Fibroblast of skin of right quadriceps (primary cell): ENCODE results near the gene PTPRM.

Source experiments
- DNase-seq: peaks from one replicate; pipeline ENCODE4 v3.0.0-alpha.2; 2013

PTPRM gene

GRCh38 chr18:8140841-8141501 lies 573.9 kb downstream of the PTPRM start:
- DNase-seq: no peak

- no peak for DNase-seq
These were observed 575.1 kb downstream of the PTPRM start for GRCh38 chr18:8142131-8142711.

- DNase-seq: no peak
These were observed 575.8 kb downstream of the PTPRM start for GRCh38 chr18:8142932-8143331.

- no peak for DNase-seq
These were observed 584.1 kb downstream of the PTPRM start for GRCh38 chr18:8151181-8151580.

- DNase-seq: peak; percentile 85
These were observed 586.9 kb downstream of the PTPRM start for GRCh38 chr18:8153887-8154583.

GRCh38 chr18:8162802-8163201 lies 595.7 kb downstream of the PTPRM start:
- no peak for DNase-seq

GRCh38 chr18:8163286-8163959 lies 596.3 kb downstream of the PTPRM start:
- DNase-seq: no peak

- no peak for DNase-seq
These were observed 598.0 kb downstream of the PTPRM start for GRCh38 chr18:8165095-8165494.

GRCh38 chr18:8167026-8167425 lies 599.9 kb downstream of the PTPRM start:
- DNase-seq: no peak

- DNase-seq: no peak
These were observed 600.6 kb downstream of the PTPRM start for GRCh38 chr18:8167673-8168072.

- DNase-seq: no peak
These were observed 602.6 kb downstream of the PTPRM start for GRCh38 chr18:8169722-8170121.

- DNase-seq: no peak
These were observed 607.7 kb downstream of the PTPRM start for GRCh38 chr18:8174771-8175170.

- DNase-seq: no peak
These were observed 608.5 kb downstream of the PTPRM start for GRCh38 chr18:8175501-8176061.

GRCh38 chr18:8176109-8176508 lies 609.0 kb downstream of the PTPRM start:
- DNase-seq: no peak

GRCh38 chr18:8176554-8176953 lies 609.4 kb downstream of the PTPRM start:
- no peak for DNase-seq

- no peak for DNase-seq
These were observed 610.4 kb downstream of the PTPRM start for GRCh38 chr18:8177330-8178016.

GRCh38 chr18:8186413-8186812 lies 619.3 kb downstream of the PTPRM start:
- no peak for DNase-seq

- DNase-seq: peak; percentile 38
These were observed 621.1 kb downstream of the PTPRM start for GRCh38 chr18:8188184-8188583.

- no peak for DNase-seq
These were observed 623.9 kb downstream of the PTPRM start for GRCh38 chr18:8190980-8191379.

- no peak for DNase-seq
These were observed 627.3 kb downstream of the PTPRM start for GRCh38 chr18:8194431-8194830.

- no peak for DNase-seq
These were observed 629.1 kb downstream of the PTPRM start for GRCh38 chr18:8196238-8196637.

GRCh38 chr18:8197499-8197898 lies 630.4 kb downstream of the PTPRM start:
- DNase-seq: no peak

GRCh38 chr18:8207996-8208395 lies 640.9 kb downstream of the PTPRM start:
- no peak for DNase-seq
